ENCODE data around the gene KLHL29. TPM values are rescaled to one million over a fixed set of nuclear protein-coding genes. Genes with fewer than 3 reads are reported as not detected.

The KLHL29 gene
- total RNA-seq, 3 donors from 2014 or later (not counting 1 experiment from before 2014, with no cell fraction given), result 0.24 to 0.43 (median 0.33) TPM

- no peak overlapping the region for H3K4me3 Mint-ChIP-seq
- no peaks in the 10 kb centered on the region for H3K36me3 Mint-ChIP-seq
- DNase-seq (no peak), ATAC-seq (no peak)
- Histone ChIP-seq H3K27ac (ENCODE audit: low read length) (no peak overlapping the region), H3K36me3 (ENCODE audit: control insufficient read depth, insufficient read depth, low read length) (no peaks in the 10 kb centered on the region), H3K9me3 (ENCODE audit: control insufficient read depth, insufficient read depth, low read length) (no peaks in the 10 kb centered on the region), H3K27me3 (ENCODE audit: control insufficient read depth, insufficient read depth, low read length) (no peaks in the 10 kb centered on the region), H3K4me3 (ENCODE audit: low read length) (no peak overlapping the region), H3K4me1 (ENCODE audit: control insufficient read depth, insufficient read depth, low read length) (no peaks in the 10 kb centered on the region)
- no peaks in the 10 kb centered on the region for H3K9me3 Mint-ChIP-seq
- no peaks in the 10 kb centered on the region for H3K4me1 Mint-ChIP-seq
- no peak overlapping the region for H3K27ac Mint-ChIP-seq
- H3K27me3 Mint-ChIP-seq (ENCODE audit: low read depth in 2 of 2), result peaks cover 8% of the 10 kb centered on the region in 2 donors
- WGBS (ENCODE audit: insufficient coverage), result 91% methylated on average over 15 of the region's 15 CpGs
- TF ChIP-seq CTCF (IDR thresholded peaks at IDR 0.05), result no peak
- intact Hi-C loops (cut with micrococcal nuclease), result no loop called here
Observed at GRCh38 chr2:23567161-23567756, 182.3 kb downstream of the KLHL29 start.

GRCh38 chr2:23568211-23568610, 183.2 kb downstream of the KLHL29 start:
- no peak overlapping the region for H3K4me3 Mint-ChIP-seq
- peaks cover 8% of the 10 kb centered on the region in 2 donors for H3K27me3 Mint-ChIP-seq (ENCODE audit: low read depth in 2 of 2)
- H3K4me1 ChIP-seq (ENCODE audit: control insufficient read depth, insufficient read depth, low read length), result no peaks in the 10 kb centered on the region
- no peaks in the 10 kb centered on the region for H3K9me3 Mint-ChIP-seq
- H3K36me3 Mint-ChIP-seq, result no peaks in the 10 kb centered on the region
- ATAC-seq (no peak), DNase-seq (no peak)
- no peak for TF ChIP-seq CTCF (IDR thresholded peaks at IDR 0.05)
- no peak overlapping the region for H3K4me3 ChIP-seq (ENCODE audit: low read length)
- no peaks in the 10 kb centered on the region for H3K27me3 ChIP-seq (ENCODE audit: control insufficient read depth, insufficient read depth, low read length)
- H3K9me3 ChIP-seq (ENCODE audit: control insufficient read depth, insufficient read depth, low read length), result no peaks in the 10 kb centered on the region
- 67% methylated on average over 2 of the region's 2 CpGs for WGBS (ENCODE audit: insufficient coverage)
- no peak overlapping the region for H3K27ac Mint-ChIP-seq
- no peak overlapping the region for H3K27ac ChIP-seq (ENCODE audit: low read length)
- H3K4me1 Mint-ChIP-seq, result no peaks in the 10 kb centered on the region
- intact Hi-C loops (cut with micrococcal nuclease), result no loop called here
- no peaks in the 10 kb centered on the region for H3K36me3 ChIP-seq (ENCODE audit: control insufficient read depth, insufficient read depth, low read length)

GRCh38 chr2:23568626-23569190, 183.7 kb downstream of the KLHL29 start:
- H3K4me3 ChIP-seq (ENCODE audit: low read length), result no peak overlapping the region
- no peaks in the 10 kb centered on the region for H3K9me3 Mint-ChIP-seq
- peaks cover 8% of the 10 kb centered on the region in 2 donors for H3K27me3 Mint-ChIP-seq (ENCODE audit: low read depth in 2 of 2)
- no peak overlapping the region for H3K27ac ChIP-seq (ENCODE audit: low read length)
- DNase-seq, result no peak
- no peak overlapping the region for H3K4me3 Mint-ChIP-seq
- H3K9me3 ChIP-seq (ENCODE audit: control insufficient read depth, insufficient read depth, low read length), result no peaks in the 10 kb centered on the region
- WGBS (ENCODE audit: insufficient coverage), result 61% methylated on average over 3 of the region's 3 CpGs
- H3K4me1 ChIP-seq (ENCODE audit: control insufficient read depth, insufficient read depth, low read length), result no peaks in the 10 kb centered on the region
- H3K27me3 ChIP-seq (ENCODE audit: control insufficient read depth, insufficient read depth, low read length), result no peaks in the 10 kb centered on the region
- H3K36me3 Mint-ChIP-seq, result no peaks in the 10 kb centered on the region
- H3K4me1 Mint-ChIP-seq, result no peaks in the 10 kb centered on the region
- no peak overlapping the region for H3K27ac Mint-ChIP-seq
- no peak for ATAC-seq
- H3K36me3 ChIP-seq (ENCODE audit: control insufficient read depth, insufficient read depth, low read length), result no peaks in the 10 kb centered on the region
- intact Hi-C loops (cut with micrococcal nuclease), result no loop called here
- no peak for TF ChIP-seq CTCF (IDR thresholded peaks at IDR 0.05)
